ENCODE results near the gene TBL3. TPM values are rescaled to one million over a fixed set of nuclear protein-coding genes. Genes with fewer than 3 reads are reported as not detected.

Gene TBL3
- total and polyA plus RNA-seq, 11 donors: 19.3 to 68.7 (median 22.0) TPM

- intact Hi-C loops (cut with DNase I): loop anchor here in 2 of 10 donors (2.0 to 5.0 kb wide), 2 partner anchors 66 to 68 kb away; no protein-coding TSS in a partner anchor
- Histone ChIP-seq H3K4me1 (peaks cover 0 to 12% (median 7%) of the 10 kb centered on the region in 12 donors), H3K27ac (no peak overlapping the region), H3K4me3 (peak overlapping the region in 1 of 12 donors; percentile 70), H3K27me3 (no peaks in the 10 kb centered on the region), H3K9me3 (no peaks in the 10 kb centered on the region), H3K36me3 (no peaks in the 10 kb centered on the region)
- ATAC-seq (no peak), DNase-seq (no peak)
- 61 to 84% (median 78%) methylated on average over 10 of the region's 10 CpGs for WGBS, 4 donors
- TF ChIP-seq CTCF (IDR thresholded peaks at IDR 0.05) (no peak), POLR2A (IDR thresholded peaks at IDR 0.05) (no peak)
Measured at GRCh38 chr16:1930338-1930720, 41.5 kb upstream of the TBL3 start.

GRCh38 chr16:1932050-1933028, 39.5 kb upstream of the TBL3 start:
- WGBS, 4 donors: 65 to 72% (median 70%) methylated on average over 16 to 19 of the region's 19 CpGs
- Histone ChIP-seq H3K36me3 (peaks cover 0 to 8% (median under 1%) of the 10 kb centered on the region in 9 donors), H3K4me1 (peaks cover 0 to 12% (median 7%) of the 10 kb centered on the region in 12 donors), H3K4me3 (no peak overlapping the region), H3K27me3 (no peaks in the 10 kb centered on the region), H3K9me3 (no peaks in the 10 kb centered on the region), H3K27ac (no peak overlapping the region)
- peak in 3 of 4 donors; percentile 7 to 51 (median 15) for ATAC-seq
- peak in 1 of 5 donors; percentile 54 for DNase-seq
- TF ChIP-seq CTCF (IDR thresholded peaks at IDR 0.05): peak in 1 of 12 donors; percentile 9
- TF ChIP-seq POLR2A (IDR thresholded peaks at IDR 0.05): no peak
- intact Hi-C loops (cut with DNase I): loop anchor here in 1 of 10 donors (5.0 kb wide), 1 partner anchor 70 kb away; no protein-coding TSS in a partner anchor

- intact Hi-C loops (cut with DNase I): loop anchor here in 1 of 10 donors (5.0 kb wide), 1 partner anchor 71 kb away; no protein-coding TSS in a partner anchor
- Histone ChIP-seq H3K27ac (no peak overlapping the region), H3K9me3 (no peaks in the 10 kb centered on the region), H3K4me3 (no peak overlapping the region), H3K27me3 (no peaks in the 10 kb centered on the region), H3K36me3 (peaks cover 0 to 16% (median 9%) of the 10 kb centered on the region in 9 donors), H3K4me1 (peaks cover 0 to 18% (median 7%) of the 10 kb centered on the region in 12 donors)
- DNase-seq (no peak), ATAC-seq (no peak)
- TF ChIP-seq CTCF (IDR thresholded peaks at IDR 0.05) (no peak), POLR2A (IDR thresholded peaks at IDR 0.05) (no peak)
- WGBS, 4 donors: 59 to 69% (median 66%) methylated on average over 19 to 23 of the region's 23 CpGs
Measured at GRCh38 chr16:1933097-1933661, 38.7 kb upstream of the TBL3 start.

Data from heart left ventricle (tissue), 16 donors.